ENCODE measurements around the gene MET.

The MET gene

DNA sequence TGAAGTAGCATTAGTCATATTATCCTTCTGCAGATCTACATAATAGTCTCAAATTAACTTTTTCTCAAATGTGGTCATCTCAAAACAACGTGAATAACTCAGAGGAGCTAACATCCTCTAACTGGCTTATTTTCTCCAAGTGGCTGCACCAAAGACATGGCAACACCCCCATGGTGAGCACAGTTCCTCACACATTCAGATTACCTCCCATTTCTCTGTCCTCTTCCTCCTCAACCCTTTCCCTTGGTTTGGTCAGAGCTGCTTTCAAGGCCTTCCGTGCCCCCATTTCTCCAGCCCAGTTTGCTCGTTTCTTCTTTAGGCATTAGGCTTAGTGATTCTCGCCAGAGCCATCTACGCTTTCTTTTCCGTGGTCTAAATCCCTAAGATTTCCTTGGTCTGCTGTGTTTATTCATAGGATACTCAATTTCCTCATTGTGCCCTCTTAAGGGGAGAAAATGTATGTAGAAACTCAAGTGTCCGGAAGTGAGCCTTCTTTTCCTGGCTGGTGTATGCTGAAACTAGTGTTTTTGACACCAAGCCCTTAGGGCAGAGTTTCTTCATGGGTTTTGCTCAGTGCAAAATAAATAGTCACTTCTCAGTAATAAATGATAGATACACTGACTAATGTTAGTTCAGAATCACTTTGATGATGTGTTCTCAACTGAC is 2.6 kb downstream of the MET start:
- H3K9me3 ChIP-seq (ENCODE audit: insufficient read depth, low read length): no peaks in the 10 kb centered on the region; the same call in 1 of the 2 replicates
- no peak overlapping the region for H3K4me3 ChIP-seq (ENCODE audit: insufficient read length, low read depth)
- TF ChIP-seq SUZ12 (IDR thresholded peaks at IDR 0.05; ENCODE audit: extremely low read depth, insufficient read depth, insufficient read length) (no peak), YY1 (IDR thresholded peaks at IDR 0.05; ENCODE audit: insufficient read depth, insufficient read length) (no peak), ZNF274 (IDR thresholded peaks at IDR 0.05; ENCODE audit: low read depth, low read length) (no peak)
- no peak overlapping the region for H3K9ac ChIP-seq (ENCODE audit: insufficient read length, low read depth)
- H3K36me3 ChIP-seq (ENCODE audit: insufficient read depth, insufficient read length, low read length): no peaks in the 10 kb centered on the region
- H3K27me3 ChIP-seq (ENCODE audit: insufficient read depth, insufficient read length): peaks cover 41% of the 10 kb centered on the region
- no peak for DNase-seq (ENCODE audit: low read depth, low spot score)
- no peaks in the 10 kb centered on the region for H3K4me1 ChIP-seq (ENCODE audit: insufficient read depth, insufficient read length)

DNA sequence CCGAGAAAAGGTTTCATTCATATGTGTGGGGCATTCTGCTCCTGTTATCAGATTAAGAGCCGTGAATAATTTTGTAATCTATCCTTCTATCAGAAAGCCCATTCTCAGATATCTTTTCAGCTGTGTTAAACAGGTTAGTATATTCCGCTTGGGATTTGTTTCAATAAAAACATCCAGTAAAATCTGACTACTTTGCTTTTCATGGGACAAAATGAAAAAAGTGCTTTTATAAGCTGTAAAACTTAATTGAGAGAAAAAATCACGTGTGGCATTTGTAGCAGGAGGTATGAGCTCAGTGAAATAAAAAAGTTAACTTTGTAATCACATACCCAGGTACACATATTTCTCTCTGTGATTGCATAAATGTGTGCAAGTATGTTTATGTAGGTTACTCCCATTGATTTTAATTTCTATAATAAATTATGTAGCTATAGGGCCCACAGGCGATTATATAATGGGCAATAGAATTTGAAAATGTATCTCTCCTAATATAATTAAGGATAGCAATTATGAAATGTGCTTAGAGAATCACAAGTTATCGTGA is 3.9 kb downstream of the MET start:
- Histone ChIP-seq H3K36me3 (ENCODE audit: insufficient read depth, insufficient read length, low read length) (no peaks in the 10 kb centered on the region), H3K9ac (ENCODE audit: insufficient read length, low read depth) (no peak overlapping the region)
- TF ChIP-seq ZNF274 (IDR thresholded peaks at IDR 0.05; ENCODE audit: low read depth, low read length) (no peak), SUZ12 (IDR thresholded peaks at IDR 0.05; ENCODE audit: extremely low read depth, insufficient read depth, insufficient read length) (no peak), YY1 (IDR thresholded peaks at IDR 0.05; ENCODE audit: insufficient read depth, insufficient read length) (no peak)

GRCh38 chr7:116678780-116679179 is 6.8 kb downstream of the MET start:
- H3K9ac ChIP-seq (ENCODE audit: insufficient read length, low read depth): no peak overlapping the region
- H3K36me3 ChIP-seq (ENCODE audit: insufficient read depth, insufficient read length, low read length): no peaks in the 10 kb centered on the region
- TF ChIP-seq SUZ12 (IDR thresholded peaks at IDR 0.05; ENCODE audit: extremely low read depth, insufficient read depth, insufficient read length): no peak
- TF ChIP-seq ZNF274 (IDR thresholded peaks at IDR 0.05; ENCODE audit: low read depth, low read length): no peak
- no peak for TF ChIP-seq YY1 (IDR thresholded peaks at IDR 0.05; ENCODE audit: insufficient read depth, insufficient read length)
- no peaks in the 10 kb centered on the region for H3K4me1 ChIP-seq (ENCODE audit: insufficient read depth, insufficient read length)
- H3K4me3 ChIP-seq (ENCODE audit: insufficient read length, low read depth): no peak overlapping the region
- H3K27me3 ChIP-seq (ENCODE audit: insufficient read depth, insufficient read length): peaks cover 9% of the 10 kb centered on the region
- H3K9me3 ChIP-seq (ENCODE audit: insufficient read depth, low read length): no peaks in the 10 kb centered on the region
- no peak for DNase-seq (ENCODE audit: low read depth, low spot score)

More for the DNA sequence above, 3.9 kb downstream of the MET start:
- DNase-seq (ENCODE audit: low read depth, low spot score): no peak
- no peaks in the 10 kb centered on the region for H3K9me3 ChIP-seq (ENCODE audit: insufficient read depth, low read length)
- peaks cover 37% of the 10 kb centered on the region for H3K27me3 ChIP-seq (ENCODE audit: insufficient read depth, insufficient read length)
- no peak overlapping the region for H3K4me3 ChIP-seq (ENCODE audit: insufficient read length, low read depth)
- no peaks in the 10 kb centered on the region for H3K4me1 ChIP-seq (ENCODE audit: insufficient read depth, insufficient read length)

GRCh38 chr7:116679500-116679899 is 7.5 kb downstream of the MET start:
- Histone ChIP-seq H3K4me3 (ENCODE audit: insufficient read length, low read depth) (no peak overlapping the region), H3K4me1 (ENCODE audit: insufficient read depth, insufficient read length) (no peaks in the 10 kb centered on the region), H3K9me3 (ENCODE audit: insufficient read depth, low read length) (no peaks in the 10 kb centered on the region), H3K27me3 (ENCODE audit: insufficient read depth, insufficient read length) (peaks cover 2% of the 10 kb centered on the region), H3K9ac (ENCODE audit: insufficient read length, low read depth) (no peak overlapping the region), H3K36me3 (ENCODE audit: insufficient read depth, insufficient read length, low read length) (no peaks in the 10 kb centered on the region)
- no peak for TF ChIP-seq SUZ12 (IDR thresholded peaks at IDR 0.05; ENCODE audit: extremely low read depth, insufficient read depth, insufficient read length)
- no peak for TF ChIP-seq ZNF274 (IDR thresholded peaks at IDR 0.05; ENCODE audit: low read depth, low read length)
- no peak for TF ChIP-seq YY1 (IDR thresholded peaks at IDR 0.05; ENCODE audit: insufficient read depth, insufficient read length)
- DNase-seq (ENCODE audit: low read depth, low spot score): no peak

DNA sequence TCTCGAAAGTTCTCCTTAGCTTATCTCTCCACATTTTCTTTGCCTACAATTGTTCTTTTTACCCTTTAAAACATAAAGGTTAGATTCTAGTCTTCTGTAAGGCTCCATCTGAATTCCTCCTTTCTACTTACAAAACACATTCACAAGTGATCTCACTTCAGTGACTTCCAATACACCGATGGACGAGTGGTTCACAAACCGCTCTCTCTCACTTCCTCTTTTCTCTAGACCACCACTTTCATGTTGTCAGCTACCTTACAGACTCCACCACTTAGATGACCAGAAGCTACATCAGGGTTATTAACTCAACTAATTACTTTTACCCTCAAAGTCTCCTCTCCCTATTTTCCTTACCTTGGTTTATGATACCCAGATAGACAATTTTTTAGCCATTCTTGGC is 11.8 kb downstream of the MET start:
- no peak for DNase-seq (ENCODE audit: low read depth, low spot score)
- H3K4me1 ChIP-seq (ENCODE audit: insufficient read depth, insufficient read length): peaks cover 2% of the 10 kb centered on the region

GRCh38 chr7:116686033-116686432 is 14.0 kb downstream of the MET start:
- no peak for TF ChIP-seq SUZ12 (IDR thresholded peaks at IDR 0.05; ENCODE audit: extremely low read depth, insufficient read depth, insufficient read length)
- TF ChIP-seq ZNF274 (IDR thresholded peaks at IDR 0.05; ENCODE audit: low read depth, low read length): no peak
- H3K9me3 ChIP-seq (ENCODE audit: insufficient read depth, low read length): no peaks in the 10 kb centered on the region
- no peaks in the 10 kb centered on the region for H3K27me3 ChIP-seq (ENCODE audit: insufficient read depth, insufficient read length)
- DNase-seq (ENCODE audit: low read depth, low spot score): no peak
- H3K4me3 ChIP-seq (ENCODE audit: insufficient read length, low read depth): no peak overlapping the region
- no peaks in the 10 kb centered on the region for H3K36me3 ChIP-seq (ENCODE audit: insufficient read depth, insufficient read length, low read length)
- H3K4me1 ChIP-seq (ENCODE audit: insufficient read depth, insufficient read length): peaks cover 2% of the 10 kb centered on the region
- H3K9ac ChIP-seq (ENCODE audit: insufficient read length, low read depth): no peak overlapping the region

More for the DNA sequence above, 11.8 kb downstream of the MET start:
- Histone ChIP-seq H3K36me3 (ENCODE audit: insufficient read depth, insufficient read length, low read length) (no peaks in the 10 kb centered on the region), H3K9ac (ENCODE audit: insufficient read length, low read depth) (no peak overlapping the region), H3K27me3 (ENCODE audit: insufficient read depth, insufficient read length) (no peaks in the 10 kb centered on the region), H3K4me3 (ENCODE audit: insufficient read length, low read depth) (no peak overlapping the region), H3K9me3 (ENCODE audit: insufficient read depth, low read length) (no peaks in the 10 kb centered on the region)
- TF ChIP-seq YY1 (IDR thresholded peaks at IDR 0.05; ENCODE audit: insufficient read depth, insufficient read length) (no peak), ZNF274 (IDR thresholded peaks at IDR 0.05; ENCODE audit: low read depth, low read length) (no peak), SUZ12 (IDR thresholded peaks at IDR 0.05; ENCODE audit: extremely low read depth, insufficient read depth, insufficient read length) (no peak)

DNA sequence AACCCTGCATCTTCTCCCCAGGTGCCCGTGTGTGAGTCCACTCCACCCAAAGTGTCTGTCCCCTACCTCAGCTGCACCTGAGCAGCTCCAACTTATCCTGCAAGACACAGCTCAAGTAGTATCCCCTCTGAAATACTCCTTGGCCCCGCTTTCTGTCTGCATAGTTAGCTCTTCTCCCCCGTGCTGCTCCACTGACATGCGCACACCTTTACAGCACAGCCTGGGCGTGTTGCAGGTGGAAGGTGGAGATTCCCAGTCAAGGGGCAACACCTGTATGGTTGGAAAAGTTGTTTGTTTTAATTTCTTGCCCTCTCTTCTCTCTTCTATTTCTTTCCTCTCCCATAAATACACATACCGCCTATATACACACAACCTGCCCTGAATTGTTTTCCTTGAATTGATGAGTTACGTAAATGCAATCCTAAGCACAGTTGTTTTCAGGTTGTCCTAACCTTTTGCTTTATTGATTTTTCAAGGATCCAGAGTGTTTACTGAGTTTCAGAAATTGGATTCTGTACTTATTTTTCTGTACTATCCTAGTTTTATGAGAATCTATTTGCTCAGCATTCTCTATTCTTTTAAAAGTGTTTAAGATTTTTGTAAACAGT is 14.9 kb downstream of the MET start:
- Histone ChIP-seq H3K9ac (ENCODE audit: insufficient read length, low read depth) (no peak overlapping the region), H3K27me3 (ENCODE audit: insufficient read depth, insufficient read length) (no peaks in the 10 kb centered on the region), H3K4me1 (ENCODE audit: insufficient read depth, insufficient read length) (peaks cover 2% of the 10 kb centered on the region), H3K9me3 (ENCODE audit: insufficient read depth, low read length) (no peaks in the 10 kb centered on the region), H3K36me3 (ENCODE audit: insufficient read depth, insufficient read length, low read length) (no peaks in the 10 kb centered on the region), H3K4me3 (ENCODE audit: insufficient read length, low read depth) (no peak overlapping the region)
- TF ChIP-seq ZNF274 (IDR thresholded peaks at IDR 0.05; ENCODE audit: low read depth, low read length): no peak
- no peak for TF ChIP-seq SUZ12 (IDR thresholded peaks at IDR 0.05; ENCODE audit: extremely low read depth, insufficient read depth, insufficient read length)
- no peak for TF ChIP-seq YY1 (IDR thresholded peaks at IDR 0.05; ENCODE audit: insufficient read depth, insufficient read length)
- DNase-seq (ENCODE audit: low read depth, low spot score): no peak

Data from NT2/D1 (cell line).